ENCODE data around the gene MAST4. TPM values are rescaled to one million over a fixed set of nuclear protein-coding genes. Genes with fewer than 3 reads are reported as not detected.

The MAST4 gene
- polyA plus RNA-seq, 2 of the 4 experiments (the other 2 are of a cell fraction), result 1.2 to 5.8 TPM

- Histone ChIP-seq H3K4me1 (no peaks in the 10 kb centered on the region), H3K4me2 (no peak overlapping the region), H3K27ac (no peak overlapping the region), H3K9me3 (no peaks in the 10 kb centered on the region), H3K4me3 (no peak overlapping the region)
- no peak for ATAC-seq
- 92% methylated on average over 3 of the region's 3 CpGs for WGBS (ENCODE audit: missing lambda C conversion rate)
- ChIA-PET CTCF (no interaction called here), POLR2A (no interaction called here)
- FAIRE-seq, result no peak
- DNase-seq (ENCODE audit: low read depth in 1 of 2, low spot score in 1 of 2), result no peak
- TF ChIP-seq ZNF302 (CRISPR knock-in tag; IDR thresholded peaks at IDR 0.05) (no peak), ELK1 (IDR thresholded peaks at IDR 0.05; ENCODE audit: low read depth, low read length) (no peak)
Measured at GRCh38 chr5:67105270-67105669, 509.1 kb downstream of the MAST4 start.

GRCh38 chr5:67106626-67107342 is 510.6 kb downstream of the MAST4 start:
- DNase-seq (ENCODE audit: low read depth in 1 of 2, low spot score in 1 of 2) (no peak), FAIRE-seq (no peak), ATAC-seq (no peak)
- Histone ChIP-seq H3K27ac (no peak overlapping the region), H3K4me2 (no peak overlapping the region), H3K9me3 (no peaks in the 10 kb centered on the region), H3K4me1 (no peaks in the 10 kb centered on the region), H3K4me3 (no peak overlapping the region)
- POLR2A ChIA-PET, result no interaction called here
- CTCF ChIA-PET, result interaction anchor here (1.0 kb wide), 2 partner anchors 23 to 43 kb away, joined by 3 read pairs; no protein-coding TSS in a partner anchor
- TF ChIP-seq ZNF302 (CRISPR knock-in tag; IDR thresholded peaks at IDR 0.05) (no peak), MAZ (IDR thresholded peaks at IDR 0.05; ENCODE audit: borderline replicate concordance, low read depth, low read length) (no peak), ATOH8 (CRISPR knock-in tag; IDR thresholded peaks at IDR 0.05; ENCODE audit: low read depth) (no peak), PBX3 (IDR thresholded peaks at IDR 0.05) (no peak), ESRRA (IDR thresholded peaks at IDR 0.05; ENCODE audit: borderline replicate concordance, low read length) (no peak), ELK1 (IDR thresholded peaks at IDR 0.05; ENCODE audit: low read depth, low read length) (no peak), E2F6 (IDR thresholded peaks at IDR 0.05; ENCODE audit: borderline replicate concordance, low read depth) (no peak), KDM5A (IDR thresholded peaks at IDR 0.05) (no peak), KDM1A (IDR thresholded peaks at IDR 0.05; ENCODE audit: low read depth) (no peak), SREBF2 (IDR thresholded peaks at IDR 0.05) (no peak)
- 92% methylated on average over 2 of the region's 2 CpGs for WGBS (ENCODE audit: missing lambda C conversion rate)

- Histone ChIP-seq H3K4me2 (no peak overlapping the region), H3K4me3 (no peak overlapping the region), H3K4me1 (no peaks in the 10 kb centered on the region), H3K9me3 (no peaks in the 10 kb centered on the region), H3K27ac (no peak overlapping the region)
- ChIA-PET CTCF (interaction anchor here (0.8 to 0.9 kb wide), 2 partner anchors 38 to 97 kb away, joined by 3 read pairs; no protein-coding TSS in a partner anchor), POLR2A (no interaction called here)
- WGBS (ENCODE audit: missing lambda C conversion rate), result 91% methylated on average over 1 of the region's 1 CpG
- FAIRE-seq (no peak), DNase-seq (ENCODE audit: low read depth in 1 of 2, low spot score in 1 of 2) (no peak), ATAC-seq (no peak)
- no peak for TF ChIP-seq GATA3 (IDR thresholded peaks at IDR 0.05; ENCODE audit: borderline replicate concordance)
- TF ChIP-seq ATOH8 (CRISPR knock-in tag; IDR thresholded peaks at IDR 0.05; ENCODE audit: low read depth), result no peak
- no peak for TF ChIP-seq KDM5A (IDR thresholded peaks at IDR 0.05)
- TF ChIP-seq KDM1A (IDR thresholded peaks at IDR 0.05; ENCODE audit: low read depth), result no peak
- no peak for TF ChIP-seq CTCF (IDR thresholded peaks at IDR 0.05)
- no peak for TF ChIP-seq BHLHE40 (IDR thresholded peaks at IDR 0.05; ENCODE audit: low read depth, low read length)
- TF ChIP-seq CHD2 (IDR thresholded peaks at IDR 0.05; ENCODE audit: low read length, partially characterized antibody), result no peak
- TF ChIP-seq E2F6 (IDR thresholded peaks at IDR 0.05; ENCODE audit: borderline replicate concordance, low read depth), result no peak
- no peak for TF ChIP-seq MAFK (IDR thresholded peaks at IDR 0.05; ENCODE audit: partially characterized antibody)
- no peak for TF ChIP-seq CBX8 (IDR thresholded peaks at IDR 0.05)
- no peak for TF ChIP-seq SREBF2 (IDR thresholded peaks at IDR 0.05)
- no peak for TF ChIP-seq MAX (IDR thresholded peaks at IDR 0.05)
- no peak for TF ChIP-seq EP300 (IDR thresholded peaks at IDR 0.05)
- no peak for TF ChIP-seq USF2 (IDR thresholded peaks at IDR 0.05)
- TF ChIP-seq HOXB5 (CRISPR knock-in tag; IDR thresholded peaks at IDR 0.05), result no peak
- TF ChIP-seq ZNF302 (CRISPR knock-in tag; IDR thresholded peaks at IDR 0.05), result no peak
- no peak for TF ChIP-seq TP53 (CRISPR knock-in tag; IDR thresholded peaks at IDR 0.05)
Measured at GRCh38 chr5:67111779-67112178, 515.6 kb downstream of the MAST4 start.

Measured in A549 (cell line).